IPS-18c (cell line): ENCODE measurements around the gene EMSY.
A peak's percentile ranks its signal among the peaks of the same experiment; 100 is the strongest.
"Not testable (repeated sequence)": the region's sequence is repeated elsewhere in the genome, so short reads cannot be mapped to it uniquely, and the experiment has no call there.

Experiments
- H3K4me3 ChIP-seq: 2 replicates; pipeline ENCODE4 v1.7.0; 2013; ENCODE audit warnings: low read depth, mild to moderate bottlenecking, low read length, moderate library complexity; ENCODE audit not compliant: insufficient read depth
- H3K9me3 ChIP-seq: one replicate; pipeline ENCODE4 v1.6.1; 2013; ENCODE audit warnings: mild to moderate bottlenecking, low read length, moderate library complexity; ENCODE audit not compliant: control insufficient read depth, insufficient read depth

EMSY gene, protein sequence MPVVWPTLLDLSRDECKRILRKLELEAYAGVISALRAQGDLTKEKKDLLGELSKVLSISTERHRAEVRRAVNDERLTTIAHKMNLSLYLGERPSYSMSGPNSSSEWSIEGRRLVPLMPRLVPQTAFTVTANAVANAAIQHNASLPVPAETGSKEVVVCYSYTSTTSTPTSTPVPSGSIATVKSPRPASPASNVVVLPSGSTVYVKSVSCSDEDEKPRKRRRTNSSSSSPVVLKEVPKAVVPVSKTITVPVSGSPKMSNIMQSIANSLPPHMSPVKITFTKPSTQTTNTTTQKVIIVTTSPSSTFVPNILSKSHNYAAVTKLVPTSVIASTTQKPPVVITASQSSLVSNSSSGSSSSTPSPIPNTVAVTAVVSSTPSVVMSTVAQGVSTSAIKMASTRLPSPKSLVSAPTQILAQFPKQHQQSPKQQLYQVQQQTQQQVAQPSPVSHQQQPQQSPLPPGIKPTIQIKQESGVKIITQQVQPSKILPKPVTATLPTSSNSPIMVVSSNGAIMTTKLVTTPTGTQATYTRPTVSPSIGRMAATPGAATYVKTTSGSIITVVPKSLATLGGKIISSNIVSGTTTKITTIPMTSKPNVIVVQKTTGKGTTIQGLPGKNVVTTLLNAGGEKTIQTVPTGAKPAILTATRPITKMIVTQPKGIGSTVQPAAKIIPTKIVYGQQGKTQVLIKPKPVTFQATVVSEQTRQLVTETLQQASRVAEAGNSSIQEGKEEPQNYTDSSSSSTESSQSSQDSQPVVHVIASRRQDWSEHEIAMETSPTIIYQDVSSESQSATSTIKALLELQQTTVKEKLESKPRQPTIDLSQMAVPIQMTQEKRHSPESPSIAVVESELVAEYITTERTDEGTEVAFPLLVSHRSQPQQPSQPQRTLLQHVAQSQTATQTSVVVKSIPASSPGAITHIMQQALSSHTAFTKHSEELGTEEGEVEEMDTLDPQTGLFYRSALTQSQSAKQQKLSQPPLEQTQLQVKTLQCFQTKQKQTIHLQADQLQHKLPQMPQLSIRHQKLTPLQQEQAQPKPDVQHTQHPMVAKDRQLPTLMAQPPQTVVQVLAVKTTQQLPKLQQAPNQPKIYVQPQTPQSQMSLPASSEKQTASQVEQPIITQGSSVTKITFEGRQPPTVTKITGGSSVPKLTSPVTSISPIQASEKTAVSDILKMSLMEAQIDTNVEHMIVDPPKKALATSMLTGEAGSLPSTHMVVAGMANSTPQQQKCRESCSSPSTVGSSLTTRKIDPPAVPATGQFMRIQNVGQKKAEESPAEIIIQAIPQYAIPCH (N-terminal part only)

DNA sequence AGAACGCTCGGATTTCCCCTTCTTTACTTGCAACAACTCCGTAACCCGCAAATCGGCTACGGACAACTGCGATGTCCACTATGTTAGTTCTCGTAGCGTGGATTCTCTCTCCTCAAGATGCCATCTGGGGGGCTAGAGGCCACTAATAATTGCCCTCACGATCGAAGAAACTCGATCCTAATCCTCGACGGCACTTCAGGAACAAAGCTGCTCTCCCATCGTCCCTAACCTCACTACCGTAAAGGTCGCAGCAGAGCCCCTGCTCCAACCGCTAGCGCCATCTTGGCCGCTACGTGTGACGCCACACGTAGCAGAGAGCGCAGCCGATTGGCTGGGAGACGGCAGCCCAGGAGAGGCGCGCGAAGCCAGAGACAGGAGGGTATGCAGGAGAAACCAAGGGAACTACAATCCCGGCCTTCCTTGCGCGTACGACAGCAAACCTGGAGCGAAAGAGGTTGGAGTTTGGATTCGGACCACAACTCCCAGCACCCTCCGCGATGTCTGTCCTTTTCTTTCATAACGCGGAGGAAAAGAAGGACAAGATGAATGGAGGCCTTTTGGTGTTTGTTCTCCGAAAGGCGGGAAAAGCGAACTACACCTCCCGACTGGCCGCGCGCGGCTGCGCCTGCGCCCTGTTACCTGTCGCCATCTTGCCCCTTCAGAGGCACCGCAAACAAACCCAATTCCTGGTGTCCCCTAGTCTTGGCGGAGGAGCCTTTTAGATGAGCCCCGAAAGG lies at the start of gene EMSY:
EMSY (plus strand) TSS at position 635 of the 737 bp plus-strand sequence. CDS start 1,921 bp downstream, outside the sequence.
- H3K4me3 ChIP-seq = peak within 1 kb of the TSS; percentile 90
- no peaks in the 10 kb centered on the region for H3K9me3 ChIP-seq

DNA sequence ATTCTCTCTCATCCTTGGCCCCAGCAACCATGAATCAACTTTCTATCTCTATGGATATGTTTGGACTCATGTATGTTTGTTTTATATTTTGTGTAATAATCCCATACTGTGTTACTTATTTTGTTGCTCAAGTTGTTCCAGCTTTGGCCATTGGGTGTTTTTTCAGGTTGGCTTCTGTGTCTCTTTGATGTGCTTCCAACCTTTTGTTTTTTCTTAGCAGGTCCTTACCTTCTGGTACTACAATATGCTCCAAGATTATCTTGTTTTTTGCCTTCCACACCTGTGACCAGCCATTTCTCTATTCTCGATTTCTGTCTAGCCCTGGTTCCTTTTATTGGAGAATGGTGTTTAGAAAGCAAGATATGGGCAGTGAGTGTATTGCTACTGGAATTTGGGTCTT lies 49.5 kb upstream of the EMSY start:
- Histone ChIP-seq H3K4me3 (no peak overlapping the region), H3K9me3 (no peaks in the 10 kb centered on the region)

DNA sequence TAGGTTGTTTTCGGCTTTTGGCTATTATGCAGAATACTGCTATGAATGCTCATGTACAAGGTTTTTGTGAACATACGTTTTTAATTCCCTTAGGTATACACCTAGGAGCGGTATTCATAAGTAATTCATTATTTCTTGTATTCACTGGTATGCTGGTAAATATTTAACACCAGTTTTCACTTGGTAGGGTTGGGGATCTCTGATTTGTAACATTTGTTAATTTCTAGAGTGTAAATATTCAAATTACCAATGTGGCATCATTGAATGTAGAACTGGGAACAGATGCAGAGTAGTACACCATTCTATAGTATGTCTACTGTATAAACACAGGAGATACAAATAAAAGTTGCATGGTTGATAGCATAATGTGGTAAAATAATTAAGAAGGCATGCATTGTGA lies 47.4 kb upstream of the EMSY start:
- Histone ChIP-seq H3K9me3 (no peaks in the 10 kb centered on the region), H3K4me3 (no peak overlapping the region)

DNA sequence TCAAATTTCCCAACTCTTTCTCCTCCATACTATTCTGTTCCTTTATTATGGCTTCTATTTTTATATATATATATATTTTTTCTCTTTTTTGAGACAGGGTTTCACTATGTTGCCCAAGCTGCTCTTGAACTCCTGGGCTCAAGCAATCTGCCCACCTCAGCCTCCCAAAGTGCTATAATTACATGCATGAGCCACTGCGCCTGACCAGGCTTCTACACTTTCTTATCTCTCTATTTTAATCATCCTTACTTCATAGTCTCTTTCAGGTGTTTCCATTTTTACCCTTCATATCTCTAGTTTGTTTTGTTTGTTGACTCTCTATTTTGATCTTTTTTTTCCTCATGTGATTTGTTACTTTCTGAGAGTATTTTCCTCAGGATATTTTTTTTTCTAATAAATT lies 43.9 kb upstream of the EMSY start:
- H3K4me3 ChIP-seq = no peak overlapping the region
- no peaks in the 10 kb centered on the region for H3K9me3 ChIP-seq

DNA sequence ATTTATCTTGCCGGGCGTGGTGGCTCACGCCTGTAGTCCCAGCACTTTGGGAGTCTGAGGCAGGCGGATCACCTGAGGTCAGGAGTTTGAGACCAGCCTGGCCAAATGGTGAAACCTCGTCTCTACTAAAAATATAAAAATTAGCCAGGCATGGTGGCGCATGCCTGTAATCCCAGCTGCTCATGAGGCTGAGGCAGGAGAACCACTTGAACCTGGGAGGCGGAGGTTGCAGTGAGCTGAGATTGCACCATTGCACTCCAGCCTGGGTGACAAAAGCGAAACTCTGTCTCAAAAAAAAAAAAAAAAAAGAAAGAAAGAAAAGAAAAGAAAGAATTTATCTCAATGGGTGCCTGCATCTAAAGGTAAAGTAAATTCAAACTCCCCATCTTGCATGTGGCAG lies 43.3 kb upstream of the EMSY start:
- not testable (repeated sequence) for H3K4me3 ChIP-seq

DNA sequence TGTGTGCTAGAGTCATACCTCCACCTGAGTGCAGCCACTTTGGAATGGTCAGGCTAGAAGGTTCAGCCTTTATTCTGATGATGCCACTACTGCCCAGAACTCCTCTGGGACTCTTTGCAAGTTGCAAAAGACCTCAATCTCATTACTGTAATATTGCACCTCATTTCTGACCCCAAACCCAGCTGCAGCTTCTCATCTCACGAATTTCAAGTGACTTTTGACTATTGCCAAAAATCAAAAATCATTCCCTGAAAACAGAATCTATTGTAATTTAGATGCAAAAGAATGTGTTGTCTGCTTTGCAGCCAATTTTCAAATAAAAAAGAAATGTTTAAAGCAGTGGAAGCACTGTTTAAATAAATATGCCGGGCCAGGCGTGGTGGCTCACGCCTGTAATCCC lies 38.5 kb upstream of the EMSY start:
- Histone ChIP-seq H3K4me3 (no peak overlapping the region), H3K9me3 (no peaks in the 10 kb centered on the region)

More for the DNA sequence above, 43.3 kb upstream of the EMSY start:
- not testable (repeated sequence) for H3K9me3 ChIP-seq

DNA sequence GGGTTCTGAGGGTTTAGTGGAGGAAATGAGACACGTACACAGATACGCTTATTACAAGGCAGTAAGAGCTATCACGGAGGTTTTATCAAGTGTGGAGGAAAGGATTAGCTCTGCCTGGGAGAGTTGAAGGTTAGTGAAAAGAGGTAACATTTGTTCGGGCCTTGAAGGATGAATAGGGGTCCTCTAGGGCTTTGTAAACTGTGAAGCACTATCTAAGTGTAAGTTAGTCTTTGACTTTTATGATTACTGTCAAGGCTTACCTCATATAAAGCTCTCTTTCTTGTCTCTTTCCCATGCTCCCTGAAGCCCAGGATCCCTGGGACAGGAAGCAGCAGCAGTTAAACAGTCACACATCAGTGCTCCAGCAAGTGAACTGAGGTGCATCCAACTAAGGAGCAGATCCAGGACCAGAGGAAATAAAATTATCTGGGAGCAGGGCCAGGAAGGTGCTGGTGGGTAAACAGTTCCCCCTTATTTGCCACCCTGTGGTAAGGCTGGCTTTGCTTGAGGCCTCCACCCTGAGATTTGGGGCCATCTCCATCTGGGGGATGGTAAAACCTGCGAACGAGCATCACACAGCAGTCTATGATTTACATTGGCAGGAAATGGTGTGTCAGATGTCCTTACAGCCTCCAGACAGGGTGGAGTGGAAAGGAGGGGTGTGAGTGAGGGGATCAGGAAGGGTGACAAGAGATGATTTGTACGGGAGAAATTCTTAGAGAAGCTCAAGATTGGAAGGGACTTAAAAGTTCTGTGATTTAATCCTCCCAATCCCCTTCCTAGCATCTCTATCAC lies 36.5 kb upstream of the EMSY start:
- H3K4me3 ChIP-seq = no peak overlapping the region

DNA sequence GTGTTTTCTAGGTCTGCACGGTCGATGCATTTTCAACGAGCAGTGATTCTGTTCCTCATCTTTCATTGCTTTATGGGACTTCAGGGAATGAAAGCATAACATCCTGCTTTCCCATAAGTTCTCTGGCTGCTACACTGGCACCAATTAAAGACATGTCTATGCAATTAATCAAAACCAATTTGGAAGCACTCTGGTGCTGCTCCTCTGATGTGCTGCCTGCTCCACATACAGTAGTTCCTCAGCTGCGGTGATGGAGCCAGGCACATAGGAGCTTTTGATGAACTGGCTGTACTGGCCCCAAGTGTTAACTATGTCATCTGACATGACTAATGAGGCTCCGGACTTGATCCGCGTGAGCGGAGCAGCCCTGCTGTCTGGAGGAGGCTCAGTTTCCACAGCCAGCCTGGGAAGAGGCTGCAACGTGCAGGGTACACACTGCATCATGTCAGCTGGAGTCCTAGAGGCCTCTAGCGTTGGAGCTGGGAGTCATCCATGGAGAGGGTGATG lies 33.9 kb upstream of the EMSY start:
- no peaks in the 10 kb centered on the region for H3K9me3 ChIP-seq

More for the DNA sequence above, 36.5 kb upstream of the EMSY start:
- H3K9me3 ChIP-seq = no peaks in the 10 kb centered on the region

DNA sequence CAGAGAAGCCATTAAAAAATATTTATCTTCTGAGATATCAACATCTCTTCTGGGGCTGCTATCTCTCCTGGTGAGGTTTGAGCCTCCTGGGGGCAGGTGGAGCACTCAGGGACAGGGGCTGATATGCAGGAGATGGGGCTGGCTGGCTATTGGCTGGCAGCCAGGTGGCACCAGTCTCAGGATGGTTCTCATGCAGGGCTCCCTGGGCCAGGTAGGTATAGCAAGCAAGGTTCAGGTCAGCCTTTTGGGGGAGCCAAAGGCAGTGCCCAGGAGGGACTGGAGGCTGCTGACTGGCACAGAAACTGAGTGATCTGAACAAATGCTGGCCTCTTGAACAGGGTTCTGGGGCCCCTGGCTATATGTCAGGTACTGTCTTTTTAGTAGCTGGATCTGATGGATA lies 29.7 kb upstream of the EMSY start:
- Histone ChIP-seq H3K4me3 (no peak overlapping the region), H3K9me3 (no peaks in the 10 kb centered on the region)

More for the DNA sequence above, 33.9 kb upstream of the EMSY start:
- no peak overlapping the region for H3K4me3 ChIP-seq

DNA sequence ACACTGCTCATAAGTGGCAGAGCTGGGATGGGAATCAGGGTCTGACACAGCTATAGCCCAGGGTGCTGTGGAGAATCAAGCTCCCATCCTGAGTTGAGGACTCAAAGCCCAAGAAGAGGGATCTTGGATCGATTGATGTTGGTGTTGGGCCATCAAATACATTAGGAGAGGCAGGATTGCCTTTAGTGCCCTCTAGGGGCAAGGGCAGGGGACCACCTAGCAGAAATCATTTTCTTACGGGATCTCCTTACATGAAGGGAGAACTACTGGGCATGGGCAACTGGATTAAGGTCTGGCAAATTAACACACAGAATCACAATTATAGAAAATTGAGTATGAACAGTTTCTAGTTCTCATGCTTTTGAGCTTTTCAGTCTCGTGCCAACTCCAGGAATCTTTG lies 24.9 kb upstream of the EMSY start:
- Histone ChIP-seq H3K4me3 (no peak overlapping the region), H3K9me3 (no peaks in the 10 kb centered on the region)

DNA sequence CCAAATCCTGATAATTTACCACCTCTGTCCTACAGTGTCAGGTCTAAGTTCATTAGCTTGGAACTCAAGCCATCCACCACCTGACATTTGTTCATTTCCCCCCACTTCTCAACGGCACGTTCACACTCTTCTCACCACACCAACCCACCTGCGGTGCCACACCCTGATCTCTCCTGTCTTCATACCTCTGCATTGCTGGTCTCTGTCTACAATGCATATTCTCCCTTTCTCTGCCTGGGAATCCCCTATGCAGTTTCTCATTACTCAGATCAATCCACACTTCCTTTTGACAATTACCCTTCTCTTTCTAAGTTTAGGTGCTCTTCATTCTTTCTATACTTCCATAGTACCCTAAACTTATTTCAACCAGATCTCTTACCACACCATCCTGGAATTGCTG lies 20.4 kb upstream of the EMSY start:
- H3K9me3 ChIP-seq = no peaks in the 10 kb centered on the region
- no peak overlapping the region for H3K4me3 ChIP-seq

DNA sequence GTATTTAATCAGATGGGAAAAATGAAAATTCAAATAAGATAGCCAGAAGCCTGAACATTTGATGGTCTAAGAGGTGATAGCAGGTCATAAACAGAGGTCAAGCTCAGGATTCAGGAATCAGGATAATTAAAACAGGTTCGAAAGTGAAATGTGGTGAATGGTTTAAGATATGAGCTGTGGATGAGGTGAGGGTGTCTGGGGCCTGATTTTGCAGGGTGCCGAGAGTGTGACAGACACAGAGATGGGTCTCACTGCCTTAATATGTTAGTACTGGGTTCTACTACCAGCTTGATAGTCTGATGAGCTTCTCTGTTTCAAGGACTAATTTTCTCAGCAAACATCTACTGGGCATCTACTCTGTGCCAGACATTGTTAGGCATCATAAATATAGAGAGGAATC lies 19.9 kb upstream of the EMSY start:
- no peaks in the 10 kb centered on the region for H3K9me3 ChIP-seq
- H3K4me3 ChIP-seq = no peak overlapping the region

DNA sequence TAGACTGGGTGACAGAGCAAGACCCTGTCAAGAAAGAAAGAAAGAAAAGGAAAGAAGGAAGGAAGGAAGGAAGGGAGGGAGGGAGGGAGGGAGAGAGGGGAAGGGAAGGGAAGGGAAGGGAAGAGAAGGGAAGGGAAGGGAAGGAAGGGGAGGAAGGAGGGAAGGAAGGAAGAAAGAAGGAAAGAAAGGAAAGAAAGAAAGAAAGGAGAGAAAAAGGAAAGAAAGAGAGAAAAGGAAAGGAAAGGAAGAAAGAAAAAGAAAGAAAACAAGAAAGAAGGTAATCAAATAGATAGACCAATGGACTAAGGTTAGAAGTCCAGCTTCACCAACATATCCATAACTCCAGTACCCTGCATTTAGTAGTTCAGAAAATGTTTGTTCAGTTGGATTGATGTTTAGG lies 18.2 kb upstream of the EMSY start:
- H3K9me3 ChIP-seq = no peaks in the 10 kb centered on the region
- no peak overlapping the region for H3K4me3 ChIP-seq

DNA sequence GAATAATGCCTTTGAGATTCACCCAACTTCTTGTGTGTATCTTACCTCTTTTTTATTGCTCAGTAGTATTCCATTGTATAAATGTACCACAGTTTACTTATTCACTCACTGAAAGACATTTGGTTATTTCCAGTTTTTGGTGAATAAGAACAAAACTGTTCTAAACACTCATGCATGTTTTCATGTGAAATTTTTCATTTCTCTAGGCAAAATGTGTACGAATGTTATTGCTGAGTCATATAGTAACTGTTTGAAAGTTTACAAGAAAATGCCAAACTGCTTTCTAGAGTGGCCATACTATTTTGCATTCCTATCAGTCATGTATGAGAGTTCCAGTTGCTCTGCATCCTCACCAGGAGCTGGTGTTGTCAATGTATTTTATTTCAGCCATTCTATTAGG lies 8.8 kb upstream of the EMSY start:
- Histone ChIP-seq H3K9me3 (no peaks in the 10 kb centered on the region), H3K4me3 (no peak overlapping the region)

DNA sequence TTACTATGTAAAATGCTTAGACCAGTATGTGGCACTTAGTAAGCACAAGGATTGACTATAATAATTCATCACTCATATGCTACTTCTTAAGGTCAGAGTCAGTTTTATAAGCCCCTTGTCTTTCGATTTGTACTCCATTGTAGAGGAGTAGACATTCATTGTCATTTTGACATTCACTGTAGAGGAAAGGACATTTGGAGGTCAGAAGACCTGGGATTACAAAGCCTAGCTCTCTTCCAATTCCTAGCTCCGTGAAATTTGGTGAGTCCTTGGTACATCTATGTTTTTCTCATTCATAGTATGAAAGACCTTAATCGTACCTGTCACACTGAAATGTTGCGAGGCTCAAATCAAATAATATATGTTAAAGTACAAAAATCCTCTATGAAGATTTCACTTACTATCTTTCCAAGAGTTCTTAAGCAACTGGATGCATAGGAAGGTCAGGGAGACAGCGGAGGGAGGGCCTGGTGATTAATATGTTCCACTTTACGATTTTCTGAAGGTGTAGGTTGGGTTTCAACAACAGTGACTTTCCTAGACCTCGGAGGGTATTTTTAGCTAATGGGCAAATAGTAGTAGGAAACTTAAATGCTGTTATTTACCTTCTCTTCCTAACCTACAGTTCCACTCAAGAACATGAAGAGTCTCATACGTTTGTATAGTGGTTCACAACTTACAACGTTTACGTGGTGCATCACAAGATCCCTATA lies 1.4 kb upstream of the EMSY start:
- H3K9me3 ChIP-seq = no peaks in the 10 kb centered on the region
- peak overlapping the region; percentile 67 for H3K4me3 ChIP-seq

DNA sequence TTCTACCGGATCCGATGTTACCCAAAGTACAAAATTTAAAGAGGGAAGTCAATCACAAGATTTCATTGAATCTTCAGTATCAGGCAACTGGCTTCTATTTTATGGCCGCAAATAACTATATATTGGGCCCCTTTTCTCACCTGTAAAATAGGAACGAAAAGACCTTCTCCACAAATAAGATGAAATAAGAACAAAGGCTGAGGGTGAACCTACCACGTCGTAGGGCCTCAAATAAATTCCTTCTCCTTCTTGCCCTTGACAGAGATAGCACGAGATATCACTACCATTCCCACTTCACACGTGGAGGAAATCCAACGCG lies 794 bp upstream of the EMSY start:
- H3K4me3 ChIP-seq = peak overlapping the region; percentile 67
- H3K9me3 ChIP-seq = no peaks in the 10 kb centered on the region
